ENCODE measurements around the gene ARIH2.

Gene ARIH2

DNA sequence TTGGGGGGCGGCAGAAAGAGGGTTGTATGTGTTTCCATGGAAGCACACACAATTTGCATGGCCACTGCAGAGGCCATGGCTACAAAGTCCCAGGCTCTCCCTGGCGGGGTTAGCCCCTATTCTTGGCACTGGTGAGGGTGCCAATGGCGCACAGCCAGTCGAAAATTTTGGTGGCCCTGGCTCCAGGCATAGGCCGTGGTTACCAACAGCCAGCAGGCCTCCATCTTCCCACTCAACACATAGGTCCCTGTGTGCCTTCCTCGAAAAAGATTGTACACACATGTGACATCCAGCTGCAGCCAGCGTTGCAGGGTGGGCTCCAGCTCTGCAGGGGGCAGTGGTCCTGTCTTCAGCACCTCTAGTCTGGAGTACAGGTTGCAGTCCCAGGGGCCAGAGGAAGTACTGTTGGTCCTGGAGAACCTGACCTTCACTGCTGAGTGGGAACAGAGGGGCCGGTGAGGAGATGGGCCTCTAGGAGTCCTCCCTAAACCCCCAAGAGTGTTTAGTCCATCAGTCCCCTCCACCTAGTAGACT lies 78.5 kb downstream of the ARIH2 start:
- Histone ChIP-seq H3K4me3 (ENCODE audit: severe bottlenecking) (no peak overlapping the region), H3K27ac (ENCODE audit: poor library complexity, severe bottlenecking) (no peak overlapping the region), H3K27me3 (ENCODE audit: insufficient read depth, poor library complexity, severe bottlenecking) (no peaks in the 10 kb centered on the region), H3K36me3 (ENCODE audit: low read depth) (no peaks in the 10 kb centered on the region), H3K9me3 (ENCODE audit: severe bottlenecking) (no peaks in the 10 kb centered on the region), H3K4me1 (ENCODE audit: insufficient read depth, poor library complexity, severe bottlenecking) (no peaks in the 10 kb centered on the region)
- no peak for DNase-seq (ENCODE audit: low spot score)
- TF ChIP-seq, protein P1, sequence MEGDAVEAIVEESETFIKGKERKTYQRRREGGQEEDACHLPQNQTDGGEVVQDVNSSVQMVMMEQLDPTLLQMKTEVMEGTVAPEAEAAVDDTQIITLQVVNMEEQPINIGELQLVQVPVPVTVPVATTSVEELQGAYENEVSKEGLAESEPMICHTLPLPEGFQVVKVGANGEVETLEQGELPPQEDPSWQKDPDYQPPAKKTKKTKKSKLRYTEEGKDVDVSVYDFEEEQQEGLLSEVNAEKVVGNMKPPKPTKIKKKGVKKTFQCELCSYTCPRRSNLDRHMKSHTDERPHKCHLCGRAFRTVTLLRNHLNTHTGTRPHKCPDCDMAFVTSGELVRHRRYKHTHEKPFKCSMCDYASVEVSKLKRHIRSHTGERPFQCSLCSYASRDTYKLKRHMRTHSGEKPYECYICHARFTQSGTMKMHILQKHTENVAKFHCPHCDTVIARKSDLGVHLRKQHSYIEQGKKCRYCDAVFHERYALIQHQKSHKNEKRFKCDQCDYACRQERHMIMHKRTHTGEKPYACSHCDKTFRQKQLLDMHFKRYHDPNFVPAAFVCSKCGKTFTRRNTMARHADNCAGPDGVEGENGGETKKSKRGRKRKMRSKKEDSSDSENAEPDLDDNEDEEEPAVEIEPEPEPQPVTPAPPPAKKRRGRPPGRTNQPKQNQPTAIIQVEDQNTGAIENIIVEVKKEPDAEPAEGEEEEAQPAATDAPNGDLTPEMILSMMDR (IDR thresholded peaks at IDR 0.05; ENCODE audit: poor library complexity, severe bottlenecking), result no peak
- ATAC-seq (ENCODE audit: low read depth), result no peak

DNA sequence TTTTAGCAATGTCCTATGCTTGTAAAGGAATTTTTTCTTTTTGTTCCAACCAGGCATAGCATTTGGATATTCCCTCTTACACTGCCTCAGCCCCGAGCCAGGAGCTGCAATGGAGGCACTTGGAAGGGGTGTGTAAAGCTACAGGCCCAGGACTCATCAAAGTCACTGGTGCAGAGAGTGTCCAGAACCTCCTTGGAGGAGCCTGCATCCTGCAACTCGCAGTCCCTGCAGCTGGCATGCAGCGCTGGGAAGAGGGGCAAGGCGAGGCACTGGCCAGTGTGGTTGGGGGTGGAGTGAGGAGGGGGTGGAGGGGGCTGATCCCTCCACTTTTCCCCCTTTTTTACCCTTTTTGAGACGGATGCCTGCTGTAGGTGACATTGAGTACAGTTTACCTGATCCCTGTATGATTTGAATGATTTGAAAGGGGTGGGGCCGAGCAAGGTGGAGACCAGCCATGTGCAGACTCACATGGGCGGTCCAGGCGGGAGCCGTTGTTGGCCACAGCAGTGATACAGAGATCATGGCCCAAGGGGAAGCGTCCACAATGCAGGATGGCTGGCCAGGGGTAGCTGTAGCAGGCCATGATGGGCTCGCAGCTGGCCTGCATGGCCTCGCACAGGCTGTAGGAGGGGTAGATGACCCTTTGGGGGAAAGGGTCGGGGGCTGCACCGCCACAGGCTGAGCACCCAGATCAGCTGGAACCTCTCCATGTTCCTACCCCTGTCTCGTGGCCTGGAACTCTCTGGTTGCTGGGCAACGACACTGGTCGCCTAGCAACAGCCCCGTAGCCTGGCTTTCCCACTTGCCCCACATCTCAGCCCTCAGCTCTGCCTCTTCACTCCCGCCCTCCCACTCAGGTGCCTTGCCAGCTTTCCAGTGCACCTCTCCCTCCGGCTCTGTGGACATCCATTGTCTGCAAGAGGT lies 79.3 kb downstream of the ARIH2 start:
- no peak overlapping the region for H3K4me3 ChIP-seq (ENCODE audit: severe bottlenecking)
- no peak for ATAC-seq (ENCODE audit: low read depth)
- TF ChIP-seq, protein P1 (IDR thresholded peaks at IDR 0.05; ENCODE audit: poor library complexity, severe bottlenecking), result no peak

DNA sequence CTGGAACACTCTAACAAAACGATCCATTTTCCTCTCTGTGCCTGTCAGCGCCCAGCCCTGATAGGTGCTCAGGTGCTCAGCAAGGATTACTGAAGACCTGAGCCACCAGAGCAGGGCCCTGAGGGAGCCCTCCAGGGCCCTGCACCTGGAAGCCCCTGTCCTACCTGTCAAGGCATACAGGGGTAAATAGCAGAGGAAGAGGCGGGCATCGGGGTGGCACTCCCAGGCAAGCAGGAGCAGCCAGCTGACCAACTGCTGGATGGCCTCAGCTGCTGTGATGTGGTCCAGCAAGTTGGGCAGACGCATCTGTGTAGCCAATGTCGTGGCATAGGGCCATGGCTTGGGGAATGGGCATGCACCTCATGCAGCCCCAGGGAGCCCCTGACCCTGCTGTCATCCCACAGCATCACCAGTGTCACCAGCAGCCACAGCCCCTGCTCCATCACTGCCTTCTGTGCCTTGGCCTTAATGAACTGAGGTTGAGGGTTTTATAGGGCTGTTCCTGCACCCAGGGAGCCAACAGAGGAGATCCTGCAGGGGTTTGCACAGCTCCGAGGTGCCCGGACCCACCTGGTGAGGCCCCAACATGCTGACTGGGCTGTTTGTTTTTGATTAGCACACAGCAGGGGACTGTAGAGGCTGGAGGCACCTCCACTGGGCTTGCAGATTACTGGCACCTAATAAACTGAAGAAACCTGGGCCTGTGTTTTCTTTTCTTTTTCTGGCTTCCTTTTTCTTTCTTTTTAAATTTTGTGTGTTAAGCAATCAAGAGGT lies 80.6 kb downstream of the ARIH2 start:
- DNase-seq (ENCODE audit: low spot score) (no peak), ATAC-seq (ENCODE audit: low read depth) (no peak)
- no peaks in the 10 kb centered on the region for H3K27me3 ChIP-seq (ENCODE audit: insufficient read depth, poor library complexity, severe bottlenecking)
- no peaks in the 10 kb centered on the region for H3K9me3 ChIP-seq (ENCODE audit: severe bottlenecking)
- no peaks in the 10 kb centered on the region for H3K36me3 ChIP-seq (ENCODE audit: low read depth)
- no peak overlapping the region for H3K4me3 ChIP-seq (ENCODE audit: severe bottlenecking)
- H3K4me1 ChIP-seq (ENCODE audit: insufficient read depth, poor library complexity, severe bottlenecking), result no peaks in the 10 kb centered on the region
- TF ChIP-seq, protein P1 (IDR thresholded peaks at IDR 0.05; ENCODE audit: poor library complexity, severe bottlenecking), result no peak
- H3K27ac ChIP-seq (ENCODE audit: poor library complexity, severe bottlenecking), result no peak overlapping the region

More for the DNA sequence above, 79.3 kb downstream of the ARIH2 start:
- Histone ChIP-seq H3K9me3 (ENCODE audit: severe bottlenecking) (no peaks in the 10 kb centered on the region), H3K27me3 (ENCODE audit: insufficient read depth, poor library complexity, severe bottlenecking) (no peaks in the 10 kb centered on the region), H3K27ac (ENCODE audit: poor library complexity, severe bottlenecking) (no peak overlapping the region), H3K36me3 (ENCODE audit: low read depth) (no peaks in the 10 kb centered on the region), H3K4me1 (ENCODE audit: insufficient read depth, poor library complexity, severe bottlenecking) (no peaks in the 10 kb centered on the region)
- DNase-seq (ENCODE audit: low spot score), result no peak

DNA sequence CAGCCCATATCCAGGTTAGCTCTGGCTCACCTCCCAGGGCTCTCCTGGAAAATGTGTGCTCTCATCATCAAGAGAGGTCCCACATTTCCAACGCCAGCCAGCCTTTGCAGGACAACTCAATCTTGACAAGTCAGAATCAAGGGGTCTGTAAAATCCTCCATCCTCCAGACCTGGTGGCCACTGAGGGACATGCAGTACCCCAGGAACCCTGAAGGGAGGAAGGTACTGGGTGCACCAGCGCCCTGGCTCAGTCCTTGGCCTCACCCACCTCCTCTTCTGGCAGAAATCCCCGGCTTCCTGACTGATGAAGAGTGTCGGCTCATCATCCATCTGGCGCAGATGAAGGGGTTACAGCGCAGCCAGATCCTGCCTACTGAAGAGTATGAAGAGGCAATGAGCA lies 82.5 kb downstream of the ARIH2 start:
- ATAC-seq (ENCODE audit: low read depth), result no peak
- DNase-seq (ENCODE audit: low spot score), result no peak
- Histone ChIP-seq H3K27ac (ENCODE audit: poor library complexity, severe bottlenecking) (no peak overlapping the region), H3K4me1 (ENCODE audit: insufficient read depth, poor library complexity, severe bottlenecking) (no peaks in the 10 kb centered on the region), H3K36me3 (ENCODE audit: low read depth) (no peaks in the 10 kb centered on the region), H3K9me3 (ENCODE audit: severe bottlenecking) (no peaks in the 10 kb centered on the region), H3K27me3 (ENCODE audit: insufficient read depth, poor library complexity, severe bottlenecking) (no peaks in the 10 kb centered on the region), H3K4me3 (ENCODE audit: severe bottlenecking) (no peak overlapping the region)
- TF ChIP-seq, protein P1 (IDR thresholded peaks at IDR 0.05; ENCODE audit: poor library complexity, severe bottlenecking), result no peak

Measured in RWPE2 (cell line).